NB4 (cell line): ENCODE measurements around the gene MKLN1.

Source experiments
- POLR2A ChIP-seq: IDR thresholded peaks from 2 replicates; pipeline ENCODE4 v1.6.1; 2011; ENCODE audit warnings: mild to moderate bottlenecking; ENCODE audit not compliant: insufficient read length; ENCODE audit errors: extremely low read depth
- TF ChIP-seq, protein P1 (sequence below): IDR thresholded peaks from one replicate; pipeline ENCODE4 v1.5.1; 2012; ENCODE audit warnings: low read depth, low read length

GRCh38 chr7:131388126-131388525 is 60.5 kb downstream of the MKLN1 start:
- TF ChIP-seq, protein P1, sequence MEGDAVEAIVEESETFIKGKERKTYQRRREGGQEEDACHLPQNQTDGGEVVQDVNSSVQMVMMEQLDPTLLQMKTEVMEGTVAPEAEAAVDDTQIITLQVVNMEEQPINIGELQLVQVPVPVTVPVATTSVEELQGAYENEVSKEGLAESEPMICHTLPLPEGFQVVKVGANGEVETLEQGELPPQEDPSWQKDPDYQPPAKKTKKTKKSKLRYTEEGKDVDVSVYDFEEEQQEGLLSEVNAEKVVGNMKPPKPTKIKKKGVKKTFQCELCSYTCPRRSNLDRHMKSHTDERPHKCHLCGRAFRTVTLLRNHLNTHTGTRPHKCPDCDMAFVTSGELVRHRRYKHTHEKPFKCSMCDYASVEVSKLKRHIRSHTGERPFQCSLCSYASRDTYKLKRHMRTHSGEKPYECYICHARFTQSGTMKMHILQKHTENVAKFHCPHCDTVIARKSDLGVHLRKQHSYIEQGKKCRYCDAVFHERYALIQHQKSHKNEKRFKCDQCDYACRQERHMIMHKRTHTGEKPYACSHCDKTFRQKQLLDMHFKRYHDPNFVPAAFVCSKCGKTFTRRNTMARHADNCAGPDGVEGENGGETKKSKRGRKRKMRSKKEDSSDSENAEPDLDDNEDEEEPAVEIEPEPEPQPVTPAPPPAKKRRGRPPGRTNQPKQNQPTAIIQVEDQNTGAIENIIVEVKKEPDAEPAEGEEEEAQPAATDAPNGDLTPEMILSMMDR: no peak
- TF ChIP-seq POLR2A: no peak
